Stimulated activated CD4-positive, alpha-beta T cell treated with anti-CD3 and anti-CD28 coated beads, Interleukin-4, amount 100 ng/mL, for 24 hours (primary cell): ENCODE results near the gene RSPO3.

Source experiments
- DNase-seq: peaks from one replicate; pipeline ENCODE4 v3.0.0-alpha.2; 2020

Gene RSPO3

GRCh38 chr6:127114214-127114760, 4.2 kb upstream of the RSPO3 start:
- DNase-seq = no peak

- no peak for DNase-seq
Observed at GRCh38 chr6:127115084-127115655, 3.3 kb upstream of the RSPO3 start.

GRCh38 chr6:127115746-127116145, 2.7 kb upstream of the RSPO3 start:
- DNase-seq = no peak

DNA sequence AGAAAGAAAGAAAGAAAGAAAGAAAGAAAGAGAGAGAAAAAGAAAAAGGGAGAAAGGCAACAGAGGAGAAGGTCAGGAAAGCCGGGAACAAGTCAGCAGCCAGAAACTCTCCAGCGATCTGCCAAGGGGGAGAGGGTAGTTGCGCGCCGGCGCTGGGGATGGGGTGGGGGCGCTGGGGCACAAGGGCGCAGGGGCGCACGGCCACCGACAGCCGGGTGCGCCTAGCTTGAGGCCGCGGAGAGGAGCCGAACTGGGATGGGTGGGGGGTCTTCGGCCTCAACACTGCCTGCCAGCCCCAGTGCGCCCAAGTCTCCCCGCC, 533 bp upstream of the RSPO3 start:
- no peak for DNase-seq

DNA sequence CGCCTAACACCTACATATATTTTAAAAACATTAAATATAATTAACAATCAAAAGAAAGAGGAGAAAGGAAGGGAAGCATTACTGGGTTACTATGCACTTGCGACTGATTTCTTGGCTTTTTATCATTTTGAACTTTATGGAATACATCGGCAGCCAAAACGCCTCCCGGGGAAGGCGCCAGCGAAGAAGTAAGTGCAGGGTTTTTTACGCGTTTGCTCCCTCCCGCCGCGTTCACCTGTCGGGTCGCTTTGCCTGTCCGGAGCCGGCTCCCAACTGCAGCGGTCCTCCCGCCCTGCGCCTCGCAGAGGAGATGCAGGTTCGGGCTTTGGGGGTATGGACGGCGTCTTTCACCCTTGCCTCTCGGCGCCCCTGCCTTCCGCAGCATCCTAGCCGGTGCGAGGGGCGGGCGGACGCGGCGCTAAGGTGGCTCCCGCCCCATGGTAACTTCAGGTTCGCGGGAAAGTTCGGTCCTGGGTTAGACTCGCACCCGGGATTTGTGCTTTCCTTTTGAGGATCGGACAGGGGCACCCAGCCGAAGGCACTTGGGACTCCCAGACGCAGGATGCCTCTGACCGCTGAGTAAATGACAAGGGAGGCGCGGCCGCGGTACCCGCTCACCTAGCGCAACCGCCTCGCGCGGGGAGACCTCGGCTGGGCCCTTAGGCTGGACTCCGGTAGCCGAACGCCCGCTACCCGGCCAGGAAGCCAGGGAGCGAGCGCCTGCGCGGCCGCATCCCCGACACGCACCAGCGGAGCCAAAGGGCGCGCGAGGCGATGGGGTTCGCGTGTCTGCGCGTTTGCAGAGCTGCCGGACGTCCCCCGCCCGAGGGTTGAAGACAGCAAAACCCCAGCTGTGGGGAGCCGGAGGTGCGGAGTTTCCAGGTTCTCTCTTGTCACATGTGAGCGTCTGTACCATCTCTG, 891 bp downstream of the RSPO3 start:
- no peak for DNase-seq

DNA sequence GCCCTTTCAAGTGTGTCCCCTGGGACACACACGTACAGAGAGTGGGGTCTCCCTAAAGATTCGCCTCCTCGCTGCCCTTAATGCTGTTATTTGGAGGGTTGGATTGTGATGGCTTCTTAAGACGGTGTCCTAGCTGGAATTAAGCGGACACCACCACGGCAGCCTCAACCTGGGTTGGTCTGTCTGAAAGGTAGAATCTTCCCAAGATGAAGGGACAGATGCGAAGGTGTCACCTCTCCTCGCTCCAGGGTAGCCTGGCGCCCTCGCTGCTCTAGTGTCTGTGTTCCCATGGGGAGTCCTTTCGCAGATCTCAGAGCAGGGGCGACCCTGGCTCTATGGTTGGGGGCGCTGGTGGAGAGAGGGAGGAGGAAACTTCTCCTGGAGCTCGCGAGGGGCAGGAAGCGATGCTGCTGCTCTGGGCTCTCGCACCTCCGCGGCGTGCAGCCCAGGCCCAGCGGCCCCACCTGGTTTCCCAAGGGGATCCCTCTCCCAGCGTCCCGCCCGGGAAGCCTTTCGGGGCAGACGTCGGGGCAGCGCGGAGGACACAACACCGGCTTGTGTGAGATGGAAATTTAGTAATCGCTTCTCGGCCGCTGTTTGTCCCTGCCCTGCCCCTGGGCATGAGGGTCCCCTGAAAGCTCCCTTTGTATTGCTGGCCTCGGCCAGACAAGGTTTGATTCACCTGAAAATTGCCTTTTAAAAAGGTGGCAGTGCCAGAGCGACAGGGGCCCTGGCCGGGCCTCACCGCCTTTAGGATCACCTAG, 1.7 kb downstream of the RSPO3 start:
- DNase-seq = no peak

- peak; percentile 66 for DNase-seq
Observed at GRCh38 chr6:127120787-127121636, 2.5 kb downstream of the RSPO3 start.

DNA sequence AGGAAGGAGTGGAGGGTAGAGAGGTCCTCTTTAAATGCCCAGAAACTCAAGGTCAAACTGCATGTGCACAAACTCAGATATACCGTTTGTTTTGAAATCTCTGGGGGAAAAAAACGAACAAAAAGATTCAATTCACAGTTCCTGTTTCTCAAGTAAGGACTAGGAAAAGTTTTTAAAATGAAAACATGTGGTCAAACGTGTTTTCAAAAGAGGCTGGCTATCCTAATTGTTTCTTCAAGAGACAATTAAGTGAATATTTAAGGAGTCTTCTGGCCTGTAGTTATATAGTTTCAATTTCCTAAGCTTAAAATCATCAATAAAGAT, 3.1 kb downstream of the RSPO3 start:
- DNase-seq = no peak

DNA sequence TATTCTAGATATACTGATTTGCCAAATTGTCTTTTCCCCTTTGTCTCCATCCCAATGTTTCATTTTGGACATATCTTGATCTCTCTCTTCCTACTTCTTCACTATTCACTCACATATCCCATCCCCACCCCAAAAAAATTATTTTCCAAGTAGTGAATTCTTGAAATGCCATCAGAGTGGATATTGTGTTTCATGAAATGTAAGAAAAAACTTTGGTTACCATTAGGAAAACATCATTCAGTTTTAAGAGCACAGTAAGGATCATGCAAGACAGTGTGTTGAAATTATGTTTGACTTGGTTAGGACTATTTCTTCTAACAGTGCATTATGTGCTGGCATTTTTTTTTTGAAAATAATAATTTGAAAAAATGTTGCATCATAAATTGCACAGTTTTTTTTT, 5.7 kb downstream of the RSPO3 start:
- DNase-seq = no peak

DNA sequence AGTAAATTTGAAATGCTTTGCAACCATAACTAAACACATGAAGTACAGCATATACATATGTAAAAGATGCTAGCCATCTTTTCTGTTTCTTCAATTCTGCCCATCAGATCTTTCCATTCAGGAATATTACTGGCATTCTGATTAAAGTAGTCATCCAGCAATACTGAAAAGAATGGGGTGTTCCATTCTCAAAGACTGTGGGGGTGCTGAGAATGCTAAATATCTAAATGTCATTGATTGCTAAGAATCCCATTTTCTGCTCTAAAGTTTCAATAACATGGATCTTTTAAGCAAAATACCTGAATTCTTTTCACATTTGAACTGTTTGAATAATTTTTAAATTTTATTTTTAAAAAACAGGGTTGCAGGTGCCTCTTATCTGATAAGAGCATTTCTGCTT, 6.2 kb downstream of the RSPO3 start:
- DNase-seq = no peak

DNA sequence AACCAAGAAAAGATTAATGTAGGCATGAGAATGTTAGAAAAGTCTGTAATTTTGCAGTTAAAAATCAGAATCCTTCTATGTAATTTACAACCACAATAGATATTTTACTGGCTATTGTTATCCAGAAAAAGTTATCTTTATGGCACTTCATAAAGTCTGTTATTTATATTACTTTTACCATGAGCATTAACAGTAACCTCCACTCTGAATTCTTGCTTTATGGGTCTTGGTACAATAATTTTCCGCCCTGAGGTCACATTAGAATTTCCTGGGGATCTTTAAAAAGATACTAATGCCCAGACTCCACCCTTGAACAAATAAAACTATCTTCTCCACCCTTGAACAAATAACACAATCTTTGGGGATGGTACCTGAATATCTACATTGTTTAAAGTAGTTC, 9.6 kb downstream of the RSPO3 start:
- DNase-seq = no peak

DNA sequence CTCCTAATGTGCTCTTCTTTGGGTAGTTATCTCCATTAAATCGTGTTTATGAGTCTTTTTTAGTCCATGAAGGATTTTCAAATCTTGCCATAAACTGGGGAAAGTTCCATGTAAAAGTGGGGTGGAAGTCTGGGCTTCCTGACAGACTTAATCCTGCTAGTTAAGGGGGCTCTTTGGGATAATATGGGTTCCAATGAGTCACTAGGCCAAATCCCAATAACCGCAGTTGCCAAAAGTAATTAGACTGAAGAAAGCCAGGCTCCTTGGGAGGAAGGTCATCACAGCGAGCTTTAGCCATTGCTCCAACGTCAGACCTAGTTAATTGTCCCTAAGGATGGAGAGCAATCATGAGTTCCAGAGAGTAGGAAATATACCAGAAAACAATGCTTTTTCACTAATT, 10.8 kb downstream of the RSPO3 start:
- no peak for DNase-seq

DNA sequence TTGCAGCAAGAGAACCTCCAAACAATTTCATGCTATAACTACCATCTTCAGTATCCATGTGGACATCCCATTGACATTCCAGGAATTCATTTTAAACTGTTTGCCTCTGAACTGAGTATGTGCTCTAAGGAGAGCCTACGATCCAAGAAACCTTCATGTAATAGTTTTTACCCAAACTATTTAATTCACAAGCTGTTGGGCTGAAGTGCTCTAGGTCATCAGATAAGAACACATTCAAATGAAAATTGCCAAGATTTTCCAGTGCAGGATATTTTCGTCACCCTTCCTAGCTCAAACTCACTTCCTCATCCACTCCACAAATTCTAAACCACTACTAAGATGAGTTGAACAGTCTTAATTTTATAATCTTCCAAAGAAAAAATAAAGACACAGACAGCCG, 12.8 kb downstream of the RSPO3 start:
- no peak for DNase-seq

DNA sequence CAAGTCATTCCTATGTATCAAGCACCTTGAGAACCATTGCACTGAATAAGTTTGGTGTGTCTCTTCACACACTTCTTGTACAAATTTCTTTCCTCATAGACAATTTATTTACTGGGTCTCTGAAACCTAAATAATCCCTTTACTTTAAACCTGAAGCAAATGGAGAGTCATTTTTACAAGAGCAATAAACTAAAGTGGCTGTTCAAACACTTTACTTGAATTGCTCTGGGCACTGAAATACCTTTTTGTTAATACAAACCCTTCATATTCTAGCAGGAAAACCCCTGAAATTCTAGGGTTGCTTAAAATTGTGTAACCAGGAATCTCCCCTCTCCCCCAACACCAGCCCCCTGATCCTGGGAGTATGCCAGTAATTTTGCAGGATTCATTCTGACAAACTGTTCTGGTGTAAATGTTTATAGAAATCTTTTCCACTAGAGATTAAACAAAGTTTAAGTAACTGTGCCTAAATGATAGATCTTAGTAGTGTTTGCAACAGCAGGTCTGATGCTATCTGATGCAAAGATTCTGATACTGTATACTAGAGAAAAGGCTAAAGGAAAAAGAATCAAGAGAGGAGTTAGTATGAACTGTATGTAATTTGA, 13.4 kb downstream of the RSPO3 start:
- no peak for DNase-seq

- no peak for DNase-seq
Observed at GRCh38 chr6:127134136-127134535, 15.7 kb downstream of the RSPO3 start.

- no peak for DNase-seq
Observed at GRCh38 chr6:127136786-127137185, 18.3 kb downstream of the RSPO3 start.

DNA sequence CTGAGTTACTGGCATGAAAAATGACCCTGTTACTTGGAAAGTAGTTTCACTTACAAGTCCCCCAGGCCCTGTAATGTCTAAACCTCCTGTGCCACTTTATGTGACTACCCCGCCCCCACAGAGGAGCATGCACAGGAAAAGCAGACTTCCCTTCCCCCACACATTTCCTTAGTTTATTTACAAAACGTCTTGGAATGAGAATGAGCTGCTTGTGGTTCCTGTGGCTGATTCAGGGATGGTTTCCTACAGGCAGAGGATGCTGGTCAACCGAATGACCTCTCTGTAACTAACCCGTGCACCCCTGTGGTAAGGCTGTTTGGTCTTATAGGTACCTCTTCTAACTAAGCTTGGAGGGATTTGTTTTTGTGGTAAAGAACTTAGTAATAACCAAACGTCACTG, 28.5 kb downstream of the RSPO3 start:
- DNase-seq = no peak

GRCh38 chr6:127147534-127147933, 29.1 kb downstream of the RSPO3 start:
- no peak for DNase-seq

- DNase-seq = no peak
Observed at GRCh38 chr6:127148511-127148910, 30.0 kb downstream of the RSPO3 start.

- DNase-seq = no peak
Observed at GRCh38 chr6:127154509-127154908, 36.0 kb downstream of the RSPO3 start.

- no peak for DNase-seq
Observed at GRCh38 chr6:127160484-127160883, 42.0 kb downstream of the RSPO3 start.

GRCh38 chr6:127162836-127163235, 44.4 kb downstream of the RSPO3 start:
- DNase-seq = no peak

DNA sequence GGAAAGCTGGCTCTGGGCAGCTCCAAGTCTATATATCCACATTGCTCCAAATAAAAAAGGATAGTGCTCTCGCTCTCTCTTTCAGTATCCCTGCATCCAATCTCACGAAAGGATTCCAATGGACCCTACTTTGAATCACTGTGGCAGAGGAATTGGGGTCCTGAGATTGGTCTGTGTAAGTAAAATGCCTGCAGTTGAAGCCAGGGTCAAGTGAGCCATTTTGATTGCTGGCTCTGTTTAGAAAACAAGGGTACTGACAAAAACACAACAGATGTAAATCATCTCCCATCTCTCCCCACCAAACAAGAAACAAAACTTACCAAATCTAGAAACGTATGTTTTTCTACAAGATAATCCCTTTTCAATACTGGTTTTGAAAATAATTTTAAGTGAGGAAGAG, 45.6 kb downstream of the RSPO3 start:
- no peak for DNase-seq
